KMS-11 (cell line): ENCODE data around the gene FOXF2.

Experiments used
- H2AFZ ChIP-seq: fragments of 200-600 bp; sonication (generic); 2 replicates; pipeline ENCODE4 v1.6.1; 2016; ENCODE audit warnings: antibody characterized with exemption, mixed run types, low read depth
- H3K27ac ChIP-seq: fragments of 200-600 bp; sonication (generic); 2 replicates; pipeline ENCODE4 v1.6.1; 2016; ENCODE audit warnings: mild to moderate bottlenecking, mixed run types
- H3K27me3 ChIP-seq: fragments of 200-600 bp; sonication (generic); 2 replicates; pipeline ENCODE4 v1.6.1; 2017; ENCODE audit warnings: mild to moderate bottlenecking, low read depth, mixed run types, moderate library complexity; ENCODE audit not compliant: insufficient read depth
- H3K36me3 ChIP-seq: fragments of 200-600 bp; sonication (generic); 2 replicates; pipeline ENCODE4 v1.6.1; 2017; ENCODE audit warnings: mild to moderate bottlenecking, mixed run types; ENCODE audit not compliant: insufficient read depth
- H3K4me1 ChIP-seq: fragments of 200-600 bp; sonication (generic); 2 replicates; pipeline ENCODE4 v1.6.1; 2016; ENCODE audit warnings: mild to moderate bottlenecking, low read depth, mixed run types; ENCODE audit not compliant: poor library complexity, severe bottlenecking
- H3K4me2 ChIP-seq: fragments of 200-600 bp; sonication (generic); 2 replicates; pipeline ENCODE4 v1.7.0; 2016; ENCODE audit warnings: mild to moderate bottlenecking, mixed run types
- H3K4me3 ChIP-seq: fragments of 200-600 bp; sonication (generic); IDR thresholded peaks from 2 replicates; pipeline ENCODE4 v1.6.1; 2017; ENCODE audit warnings: low read depth, low read length, mixed read lengths; ENCODE audit not compliant: insufficient read depth
- H3K79me2 ChIP-seq: fragments of 200-600 bp; sonication (generic); 2 replicates; pipeline ENCODE4 v1.6.1; 2016; ENCODE audit warnings: low read depth, mixed run types; ENCODE audit not compliant: insufficient read depth
- H3K9ac ChIP-seq: fragments of 200-600 bp; sonication (generic); 2 replicates; pipeline ENCODE4 v1.6.1; 2016; ENCODE audit warnings: mild to moderate bottlenecking, mixed run types
- H4K20me1 ChIP-seq: fragments of 200-600 bp; sonication (generic); 2 replicates; pipeline ENCODE4 v1.6.1; 2016; ENCODE audit warnings: mild to moderate bottlenecking, mixed run types; ENCODE audit not compliant: insufficient read depth
- CTCF ChIP-seq: fragments of 200-600 bp; sonication (generic); conservative IDR thresholded peaks from 2 replicates; pipeline ENCODE4 v1.6.1; 2017; ENCODE audit warnings: low read depth, mild to moderate bottlenecking, antibody characterized with exemption, low read length, moderate library complexity, mixed read lengths

Gene FOXF2

GRCh38 chr6:1439349-1439748 lies 50.0 kb downstream of the FOXF2 start:
- H3K27ac ChIP-seq = no peak overlapping the region
- H3K27me3 ChIP-seq = no peaks in the 10 kb centered on the region
- H4K20me1 ChIP-seq = no peaks in the 10 kb centered on the region
- no peaks in the 10 kb centered on the region for H3K79me2 ChIP-seq
- H2AFZ ChIP-seq = no peak overlapping the region
- no peaks in the 10 kb centered on the region for H3K4me1 ChIP-seq
- H3K4me2 ChIP-seq = no peak overlapping the region
- TF ChIP-seq CTCF = no peak
- no peaks in the 10 kb centered on the region for H3K36me3 ChIP-seq
- H3K9ac ChIP-seq = no peak overlapping the region
- no peak overlapping the region for H3K4me3 ChIP-seq

- no peaks in the 10 kb centered on the region for H3K27me3 ChIP-seq
- no peaks in the 10 kb centered on the region for H3K4me1 ChIP-seq
- no peaks in the 10 kb centered on the region for H3K36me3 ChIP-seq
- TF ChIP-seq CTCF = no peak
- no peak overlapping the region for H3K4me3 ChIP-seq
- no peak overlapping the region for H2AFZ ChIP-seq
- H3K79me2 ChIP-seq = no peaks in the 10 kb centered on the region
- no peak overlapping the region for H3K27ac ChIP-seq
- no peaks in the 10 kb centered on the region for H4K20me1 ChIP-seq
- no peak overlapping the region for H3K9ac ChIP-seq
- no peak overlapping the region for H3K4me2 ChIP-seq
Observed at GRCh38 chr6:1442929-1443328, 53.6 kb downstream of the FOXF2 start.
